GM19099 (cell line): Measurements from ENCODE around the gene SLC1A2.

ENCODE experiments used
- POLR2A ChIP-seq: IDR thresholded peaks from 3 replicates; pipeline ENCODE4 v1.6.1; 2011; ENCODE audit warnings: low read depth; ENCODE audit not compliant: insufficient read length; ENCODE audit errors: extremely low read depth

The SLC1A2 gene

GRCh38 chr11:35334385-35335090 is 84.8 kb downstream of the SLC1A2 start:
- no peak for TF ChIP-seq POLR2A

- TF ChIP-seq POLR2A, result no peak
These were observed 86.8 kb downstream of the SLC1A2 start for GRCh38 chr11:35332524-35332923.

GRCh38 chr11:35330931-35331330 is 88.4 kb downstream of the SLC1A2 start:
- TF ChIP-seq POLR2A, result no peak

GRCh38 chr11:35330156-35330889 is 89.0 kb downstream of the SLC1A2 start:
- no peak for TF ChIP-seq POLR2A

GRCh38 chr11:35327829-35328228 is 91.5 kb downstream of the SLC1A2 start:
- TF ChIP-seq POLR2A, result no peak

GRCh38 chr11:35326266-35326879 is 93.0 kb downstream of the SLC1A2 start:
- no peak for TF ChIP-seq POLR2A

GRCh38 chr11:35324981-35325380 is 94.4 kb downstream of the SLC1A2 start:
- TF ChIP-seq POLR2A, result no peak

- TF ChIP-seq POLR2A, result no peak
These were observed 95.0 kb downstream of the SLC1A2 start for GRCh38 chr11:35324183-35324886.

GRCh38 chr11:35323076-35323868 is 96.1 kb downstream of the SLC1A2 start:
- TF ChIP-seq POLR2A, result no peak

- TF ChIP-seq POLR2A, result no peak
These were observed 96.9 kb downstream of the SLC1A2 start for GRCh38 chr11:35322318-35322979.

GRCh38 chr11:35321532-35322317 is 97.6 kb downstream of the SLC1A2 start:
- no peak for TF ChIP-seq POLR2A

GRCh38 chr11:35321111-35321510 is 98.2 kb downstream of the SLC1A2 start:
- TF ChIP-seq POLR2A, result no peak
